ENCODE results near the gene DLGAP1. TPM values are rescaled to one million over a fixed set of nuclear protein-coding genes. Genes with fewer than 3 reads are reported as not detected.

DLGAP1 gene
- total and polyA plus RNA-seq, 2 of the 13 experiments (the other 11 are each of a cell fraction or from before 2014, with no cell fraction given): 0.01 TPM; not detected in 1

- TF ChIP-seq, protein P1, sequence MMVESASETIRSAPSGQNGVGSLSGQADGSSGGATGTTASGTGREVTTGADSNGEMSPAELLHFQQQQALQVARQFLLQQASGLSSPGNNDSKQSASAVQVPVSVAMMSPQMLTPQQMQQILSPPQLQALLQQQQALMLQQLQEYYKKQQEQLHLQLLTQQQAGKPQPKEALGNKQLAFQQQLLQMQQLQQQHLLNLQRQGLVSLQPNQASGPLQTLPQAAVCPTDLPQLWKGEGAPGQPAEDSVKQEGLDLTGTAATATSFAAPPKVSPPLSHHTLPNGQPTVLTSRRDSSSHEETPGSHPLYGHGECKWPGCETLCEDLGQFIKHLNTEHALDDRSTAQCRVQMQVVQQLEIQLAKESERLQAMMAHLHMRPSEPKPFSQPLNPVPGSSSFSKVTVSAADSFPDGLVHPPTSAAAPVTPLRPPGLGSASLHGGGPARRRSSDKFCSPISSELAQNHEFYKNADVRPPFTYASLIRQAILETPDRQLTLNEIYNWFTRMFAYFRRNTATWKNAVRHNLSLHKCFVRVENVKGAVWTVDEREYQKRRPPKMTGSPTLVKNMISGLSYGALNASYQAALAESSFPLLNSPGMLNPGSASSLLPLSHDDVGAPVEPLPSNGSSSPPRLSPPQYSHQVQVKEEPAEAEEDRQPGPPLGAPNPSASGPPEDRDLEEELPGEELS (CRISPR knock-in tag; IDR thresholded peaks at IDR 0.05): 0 out of 2 replicates have a peak, but pooled peaks have one; percentile 25
- TF ChIP-seq HNRNPLL (IDR thresholded peaks at IDR 0.05; ENCODE audit: low read depth, low read length, poor library complexity, severe bottlenecking) (no peak), PAWR (CRISPR knock-in tag; IDR thresholded peaks at IDR 0.05; ENCODE audit: borderline replicate concordance) (no peak)
- TF ChIP-seq, protein P2, sequence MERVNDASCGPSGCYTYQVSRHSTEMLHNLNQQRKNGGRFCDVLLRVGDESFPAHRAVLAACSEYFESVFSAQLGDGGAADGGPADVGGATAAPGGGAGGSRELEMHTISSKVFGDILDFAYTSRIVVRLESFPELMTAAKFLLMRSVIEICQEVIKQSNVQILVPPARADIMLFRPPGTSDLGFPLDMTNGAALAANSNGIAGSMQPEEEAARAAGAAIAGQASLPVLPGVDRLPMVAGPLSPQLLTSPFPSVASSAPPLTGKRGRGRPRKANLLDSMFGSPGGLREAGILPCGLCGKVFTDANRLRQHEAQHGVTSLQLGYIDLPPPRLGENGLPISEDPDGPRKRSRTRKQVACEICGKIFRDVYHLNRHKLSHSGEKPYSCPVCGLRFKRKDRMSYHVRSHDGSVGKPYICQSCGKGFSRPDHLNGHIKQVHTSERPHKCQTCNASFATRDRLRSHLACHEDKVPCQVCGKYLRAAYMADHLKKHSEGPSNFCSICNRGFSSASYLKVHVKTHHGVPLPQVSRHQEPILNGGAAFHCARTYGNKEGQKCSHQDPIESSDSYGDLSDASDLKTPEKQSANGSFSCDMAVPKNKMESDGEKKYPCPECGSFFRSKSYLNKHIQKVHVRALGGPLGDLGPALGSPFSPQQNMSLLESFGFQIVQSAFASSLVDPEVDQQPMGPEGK (CRISPR knock-in tag; IDR thresholded peaks at IDR 0.05): peak; percentile 29; the same call in 1 of the 2 replicates
These were observed 996.7 kb downstream of the DLGAP1 start (continued) for GRCh38 chr18:3458378-3458777.

GRCh38 chr18:3457261-3457724 lies 997.8 kb downstream of the DLGAP1 start:
- H3K27ac ChIP-seq (ENCODE audit: extremely low read length, insufficient read depth, low read length): peak overlapping the region; percentile 90
- ChIA-PET POLR2A (interaction anchor here (0.7 to 2.2 kb wide), 5 partner anchors 9 to 204 kb away, joined by 3 to 8 read pairs (median 4); no protein-coding TSS in a partner anchor), CTCF (ENCODE audit: low intra/inter-chr PET ratio, low total read pairs) (no interaction called here)
- H2AFZ ChIP-seq (ENCODE audit: low read length): no peak overlapping the region
- H3K27me3 ChIP-seq (ENCODE audit: control insufficient read depth in 1 of 2, insufficient read depth in 2 of 2, low read length in 2 of 2): no peaks in the 10 kb centered on the region; a peak in 1 of 5 replicates
- H4K20me1 ChIP-seq (ENCODE audit: insufficient read depth, low read length): peaks cover 38% of the 10 kb centered on the region
- peak overlapping the region; percentile 72 for H3K4me2 ChIP-seq (ENCODE audit: low read depth, low read length)
- 90% methylated on average over 15 of the region's 15 CpGs for WGBS (ENCODE audit: low lambda C conversion rate)
- no TSS peak for BruUV-seq (replicated peaks)
- H3K9ac ChIP-seq (ENCODE audit: insufficient read depth, low read depth, low read length): no peak overlapping the region; the same call in 1 of the 2 replicates
- TF ChIP-seq ZSCAN25 (CRISPR knock-in tag; IDR thresholded peaks at IDR 0.05) (no peak), RBFOX2 (IDR thresholded peaks at IDR 0.05; ENCODE audit: low read depth, low read length) (peak; percentile 59; the same call in 1 of the 2 replicates), TARDBP (CRISPR knock-in tag; IDR thresholded peaks at IDR 0.05) (0 out of 2 replicates have a peak, but pooled peaks have one; percentile 9), ZBTB7A (CRISPR knock-in tag; IDR thresholded peaks at IDR 0.05) (no peak), NR1H2 (CRISPR knock-in tag; IDR thresholded peaks at IDR 0.05; ENCODE audit: borderline replicate concordance, low read depth) (no peak), NR2F2 (IDR thresholded peaks at IDR 0.05; ENCODE audit: borderline replicate concordance, low read depth) (no peak), MZF1 (CRISPR knock-in tag; IDR thresholded peaks at IDR 0.05; ENCODE audit: borderline replicate concordance) (no peak), POLR2G (IDR thresholded peaks at IDR 0.05; ENCODE audit: low read depth, low read length) (peak; percentile 56), AGO2 (optimal IDR thresholded peaks at IDR 0.05; ENCODE audit: low read depth, low read length) (peak; percentile 33)
- intact Hi-C loops (cut with micrococcal nuclease; ENCODE audit: unreplicated experiment) (loop anchor here (5.0 kb wide), 1 partner anchor 195 kb away; the partner anchor contains the start of gene MYL12B), in situ Hi-C loops (cut with HindIII; ENCODE audit: extremely low pct_ligation_motif_present, low pct_unique_long_range_greater_than_20kb) (loop anchor here (10.0 to 25.0 kb wide), 3 partner anchors 168 to 395 kb away; no protein-coding TSS in a partner anchor)
- H3K36me3 ChIP-seq (replicated peaks in 1 of 2; ENCODE audit: control insufficient read depth in 1 of 2, insufficient read depth in 2 of 2, low read length in 2 of 2): peaks cover 8 to 37% of the 10 kb centered on the region in 2 experiments; a peak in 4 of 5 replicates
- H3K4me1 ChIP-seq (ENCODE audit: insufficient read depth, low read length): peaks cover 50% of the 10 kb centered on the region
- no peak for ATAC-seq
- H3K79me2 ChIP-seq (ENCODE audit: insufficient read depth, low read length): peaks cover 56% of the 10 kb centered on the region
- FAIRE-seq: no peak
- no peaks in the 10 kb centered on the region for H3K9me3 ChIP-seq (ENCODE audit: low read length)
- no peak for DNase-seq (ENCODE audit: low spot score)
- no peak overlapping the region; a peak in 2 of 6 replicates for H3K4me3 ChIP-seq (replicated peaks in 1 of 3; ENCODE audit: insufficient read depth in 1 of 3, low read depth in 2 of 3, low read length in 3 of 3)

Measured in HepG2 (cell line).